GM19099 (cell line): ENCODE results near the gene MYO1D.

Source experiments
- POLR2A ChIP-seq: IDR thresholded peaks from 3 replicates; pipeline ENCODE4 v1.6.1; 2011; ENCODE audit warnings: low read depth; ENCODE audit not compliant: insufficient read length; ENCODE audit errors: extremely low read depth

The MYO1D gene

DNA sequence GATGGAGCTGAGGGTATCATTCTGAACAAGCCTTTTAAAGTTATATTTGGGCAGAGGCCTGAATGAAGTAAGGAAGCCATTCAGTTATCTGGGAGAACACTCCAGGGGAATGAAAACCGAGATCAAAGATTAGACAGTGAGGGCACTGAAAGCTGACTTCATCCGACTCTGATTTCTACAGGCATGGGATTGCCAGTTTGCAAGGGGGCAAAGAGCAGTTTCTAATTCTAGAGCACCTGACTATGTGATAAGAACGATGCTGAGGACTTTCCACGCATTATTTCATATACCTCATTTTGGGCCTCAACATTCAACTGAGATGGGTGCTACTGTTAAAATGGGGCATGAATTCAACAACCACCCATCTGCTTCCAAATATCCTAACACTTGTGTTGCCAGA is 254.4 kb downstream of the MYO1D start:
- TF ChIP-seq POLR2A = no peak

DNA sequence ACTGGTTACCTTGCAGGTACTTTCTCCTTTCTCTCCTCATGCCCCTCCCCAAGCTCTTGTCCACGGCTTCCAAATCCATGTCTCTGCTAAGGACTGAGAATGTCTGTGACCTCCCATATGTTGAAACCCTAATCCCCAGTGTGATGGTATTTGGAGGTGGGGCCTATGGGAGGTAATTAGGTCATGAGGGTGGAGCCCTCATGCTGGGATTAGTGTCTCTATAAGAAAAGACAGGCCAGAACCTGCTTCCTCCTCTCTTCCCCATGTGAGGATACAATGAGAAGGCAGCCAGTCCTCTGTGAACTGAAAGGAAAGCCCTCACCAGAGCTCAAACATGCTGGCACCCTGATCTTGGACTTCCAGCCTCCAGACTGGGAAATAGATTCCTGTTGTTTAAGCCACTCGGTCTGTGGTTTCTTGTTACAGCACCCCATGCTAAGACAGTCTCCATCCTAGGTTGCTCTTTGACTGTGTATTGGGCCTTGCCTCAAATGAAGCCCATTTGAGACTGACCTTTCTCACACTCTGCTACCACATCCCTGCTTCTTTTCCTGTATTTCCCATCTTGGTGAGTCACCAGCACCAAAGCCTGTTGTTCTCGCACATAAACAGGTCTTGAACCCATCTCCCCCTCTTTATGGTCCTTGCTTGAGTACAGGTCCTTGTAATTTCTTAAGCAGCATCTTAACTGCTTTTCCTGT is 255.2 kb downstream of the MYO1D start:
- TF ChIP-seq POLR2A = no peak

DNA sequence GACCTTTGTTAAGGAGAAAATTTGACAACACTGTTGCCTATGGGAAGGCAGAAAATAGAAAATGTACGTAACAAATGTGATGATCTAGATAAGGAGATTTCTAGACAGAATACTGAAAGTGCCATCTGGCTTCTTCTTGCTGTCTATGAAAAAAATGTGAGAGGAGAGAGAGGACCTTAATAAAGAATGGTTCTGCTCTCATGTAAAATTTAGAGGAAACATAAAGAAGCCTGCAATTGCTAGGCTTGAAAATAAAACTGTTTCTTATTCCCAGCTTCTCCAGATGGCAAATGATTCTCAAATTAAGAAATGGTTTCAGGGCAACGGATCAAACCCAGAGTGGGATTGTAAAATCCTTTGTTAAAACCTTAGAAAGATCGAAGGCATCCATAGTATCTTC is 261.6 kb downstream of the MYO1D start:
- no peak for TF ChIP-seq POLR2A

DNA sequence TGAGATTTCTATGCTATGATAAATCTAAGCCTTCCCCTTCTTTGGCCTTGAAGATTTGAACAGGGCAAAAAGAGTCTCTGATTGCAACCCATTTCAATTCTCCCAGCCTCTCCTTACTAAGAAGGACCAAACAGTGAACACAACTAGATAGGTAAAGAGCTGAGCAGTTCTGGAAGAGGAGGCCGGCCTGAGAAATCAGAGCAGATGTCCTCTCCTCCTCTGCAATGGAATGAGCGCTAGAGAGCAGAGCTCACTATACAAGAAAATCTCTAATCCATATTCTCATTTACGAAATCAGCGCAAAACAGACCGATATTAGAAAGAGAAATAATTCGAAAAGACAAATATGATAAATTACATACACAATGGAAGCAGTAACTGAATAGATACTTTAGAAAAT is 266.0 kb downstream of the MYO1D start:
- TF ChIP-seq POLR2A = no peak

DNA sequence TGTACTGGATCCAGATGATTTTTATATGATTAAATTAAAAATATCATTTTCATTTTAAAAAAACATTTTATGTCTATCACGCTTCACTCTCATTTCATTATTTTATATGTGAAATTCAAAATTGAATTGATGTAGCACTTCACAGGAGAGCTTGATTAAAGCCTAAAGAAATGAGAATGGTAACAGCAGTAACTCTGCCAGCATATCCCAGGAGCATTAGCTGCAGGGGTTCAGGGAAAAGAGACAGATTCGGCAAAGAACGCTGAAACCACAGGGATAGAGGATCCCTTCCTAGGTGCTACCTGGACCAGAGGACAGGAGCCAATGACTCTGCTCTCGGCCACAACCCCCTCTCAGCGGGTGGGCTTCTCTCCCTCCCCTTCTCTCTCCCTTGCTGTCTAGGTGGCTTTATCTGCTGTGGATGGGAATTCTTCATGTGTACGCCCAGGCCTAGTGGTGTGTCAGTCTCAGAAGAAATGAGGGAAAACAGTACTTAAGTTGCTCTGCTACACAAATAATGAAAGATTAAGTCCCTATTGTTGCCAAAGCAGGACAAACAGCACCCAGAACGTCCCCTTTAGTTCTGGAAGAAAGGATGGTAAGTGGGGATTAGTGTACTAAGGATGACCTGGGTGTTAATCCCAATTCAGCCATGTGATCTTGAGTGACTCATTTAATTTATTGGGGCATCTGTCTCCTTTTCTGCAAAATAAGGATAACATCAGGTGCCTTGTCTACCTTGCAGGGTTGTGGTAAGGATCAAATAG is 266.9 kb downstream of the MYO1D start:
- TF ChIP-seq POLR2A = no peak

DNA sequence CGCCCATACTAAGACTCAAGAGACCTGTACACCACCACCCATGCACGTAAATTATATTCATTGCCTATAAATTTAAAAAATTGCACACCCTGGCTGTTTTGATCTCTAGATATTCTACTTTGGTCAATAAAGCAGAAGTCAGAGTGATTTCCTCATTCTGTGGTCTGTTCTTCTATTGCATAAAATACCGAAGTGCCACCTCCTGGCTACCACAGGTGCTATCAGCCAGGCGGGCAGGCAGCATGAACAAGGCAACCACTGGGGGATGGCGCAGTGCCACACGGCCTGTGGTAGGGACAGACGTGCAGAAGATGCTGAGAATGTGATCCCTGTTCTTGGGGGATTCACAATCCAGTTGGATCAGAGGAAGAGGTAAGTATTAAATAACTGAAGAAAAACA is 267.8 kb downstream of the MYO1D start:
- TF ChIP-seq POLR2A = no peak

DNA sequence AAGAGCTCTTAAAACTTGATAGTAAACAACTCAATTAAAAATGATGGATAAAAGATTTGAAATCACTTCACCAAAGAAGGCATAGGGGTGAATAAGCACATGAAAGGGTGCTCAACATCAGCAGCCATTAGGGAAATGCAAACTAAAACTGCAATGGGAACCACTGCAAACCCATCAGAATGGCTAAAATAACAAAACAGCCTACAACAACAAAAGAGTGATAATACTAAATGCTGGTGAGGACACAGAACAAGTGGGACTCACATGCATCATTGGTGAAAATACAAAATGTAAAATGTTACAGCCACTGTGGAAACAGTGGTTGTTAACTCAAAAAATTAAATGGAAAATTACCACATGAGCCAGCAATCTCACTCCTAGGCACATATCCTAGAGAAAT is 268.7 kb downstream of the MYO1D start:
- no peak for TF ChIP-seq POLR2A

DNA sequence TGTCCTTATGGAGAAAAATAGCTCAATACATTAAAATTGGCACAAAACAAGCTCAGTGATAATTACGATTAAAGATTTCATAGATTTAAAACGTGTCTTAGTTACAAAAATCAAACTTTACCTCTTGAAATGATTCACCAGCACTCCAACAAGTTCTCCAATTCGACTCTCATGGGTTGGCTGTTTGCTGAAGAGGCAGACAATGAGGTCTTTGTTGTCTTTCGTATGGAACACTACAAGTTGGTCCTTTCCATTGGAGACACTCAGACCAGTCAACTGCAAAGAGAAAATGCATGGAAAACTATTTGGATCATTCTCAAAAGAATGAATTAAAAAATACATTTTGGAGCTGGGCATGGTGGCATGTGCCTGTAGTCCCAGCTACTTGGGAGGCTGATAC is 272.0 kb downstream of the MYO1D start:
- no peak for TF ChIP-seq POLR2A

DNA sequence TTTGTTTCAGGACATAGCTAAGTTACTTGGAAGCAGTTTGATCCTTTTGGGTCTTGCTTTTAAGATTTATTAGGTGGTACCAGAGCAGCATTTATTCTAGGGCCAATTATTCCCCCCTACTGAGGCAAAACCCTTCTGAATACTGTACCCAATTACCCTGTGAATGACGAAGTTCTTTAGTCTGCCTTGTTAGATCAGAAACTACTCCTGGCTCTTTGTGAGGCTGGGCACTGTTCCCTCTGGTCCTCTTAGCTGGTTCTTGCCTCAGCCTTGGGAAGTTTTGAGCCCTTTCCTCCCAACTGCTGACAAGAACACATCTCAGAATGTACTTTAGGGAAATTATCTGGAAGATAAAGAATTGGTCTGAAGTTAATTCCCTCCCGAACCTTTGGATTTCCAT is 274.5 kb downstream of the MYO1D start:
- no peak for TF ChIP-seq POLR2A

DNA sequence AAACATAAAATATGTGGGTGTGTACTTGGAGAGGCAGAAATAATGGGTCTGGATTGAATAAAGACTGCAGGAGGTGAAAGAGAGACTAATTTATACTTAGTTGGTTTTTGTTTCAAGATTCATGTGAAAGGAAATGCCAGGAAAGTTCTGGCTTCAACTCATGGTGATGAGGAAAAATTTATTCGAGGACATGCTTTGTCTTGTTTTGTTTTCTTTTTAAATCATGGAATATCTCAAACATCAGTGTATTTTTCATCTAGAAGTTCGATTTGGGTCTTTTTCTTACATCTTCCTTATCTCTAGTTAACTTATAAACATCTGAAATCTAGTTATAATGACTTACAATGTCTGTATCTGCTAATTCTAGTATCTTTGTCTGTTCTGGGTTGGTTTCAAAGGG is 275.1 kb downstream of the MYO1D start:
- TF ChIP-seq POLR2A = no peak

DNA sequence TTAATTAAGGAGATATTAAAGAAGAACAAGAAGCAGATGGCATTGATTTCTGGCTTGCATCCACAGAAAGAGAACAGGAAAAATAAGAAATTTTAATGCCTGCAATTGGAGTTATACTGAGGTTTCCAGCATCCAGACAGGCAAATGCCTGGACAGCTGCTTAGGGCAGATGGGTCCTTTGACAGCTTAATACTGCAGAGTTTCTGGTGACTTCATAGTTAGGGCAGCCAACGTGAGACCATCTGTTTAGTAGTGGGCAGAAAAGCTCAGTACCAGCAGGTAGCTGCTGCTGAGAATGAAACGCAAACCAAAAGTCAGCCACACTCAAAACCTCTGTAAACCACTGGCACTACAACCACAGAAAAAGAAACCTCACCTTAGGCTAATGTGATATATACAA is 280.3 kb downstream of the MYO1D start:
- no peak for TF ChIP-seq POLR2A

DNA sequence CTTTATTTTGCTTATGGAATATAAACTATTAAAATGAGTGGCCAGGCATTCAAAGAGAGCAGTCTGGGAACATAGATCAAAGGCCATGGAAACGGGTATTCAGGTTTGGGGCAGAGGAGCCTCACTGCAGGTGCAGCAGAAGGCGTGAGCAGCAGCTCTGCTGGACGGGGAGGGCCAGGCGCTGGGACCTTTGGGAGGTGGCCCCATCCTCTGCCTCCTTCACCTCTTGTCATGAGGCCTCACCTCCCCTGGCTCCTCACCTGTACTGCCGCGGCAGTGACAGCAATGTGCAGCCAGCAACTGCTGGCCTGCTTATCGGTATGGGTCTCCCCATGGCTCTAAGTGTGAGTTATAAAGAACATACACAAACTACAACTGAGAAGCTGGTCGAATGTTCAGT is 280.7 kb downstream of the MYO1D start:
- no peak for TF ChIP-seq POLR2A

DNA sequence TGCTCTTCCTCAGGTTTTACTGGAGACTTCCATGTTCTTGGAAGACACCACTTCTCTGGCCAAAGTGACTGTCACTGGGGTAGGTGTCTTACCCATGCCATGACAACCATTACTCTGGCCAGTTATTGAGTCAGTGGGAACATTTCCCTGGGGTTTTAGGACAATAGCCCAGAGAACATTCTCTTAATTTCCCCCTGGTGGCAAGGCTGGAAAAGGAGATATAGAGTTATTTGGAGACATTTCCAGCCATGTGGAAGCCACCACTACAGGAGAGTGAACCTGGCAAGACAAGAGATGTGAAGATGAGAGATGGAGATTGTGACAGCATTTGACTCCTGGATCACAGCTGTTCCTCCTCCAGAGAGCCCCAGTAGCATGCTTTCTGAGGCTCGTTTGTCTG is 283.9 kb downstream of the MYO1D start:
- TF ChIP-seq POLR2A = no peak

DNA sequence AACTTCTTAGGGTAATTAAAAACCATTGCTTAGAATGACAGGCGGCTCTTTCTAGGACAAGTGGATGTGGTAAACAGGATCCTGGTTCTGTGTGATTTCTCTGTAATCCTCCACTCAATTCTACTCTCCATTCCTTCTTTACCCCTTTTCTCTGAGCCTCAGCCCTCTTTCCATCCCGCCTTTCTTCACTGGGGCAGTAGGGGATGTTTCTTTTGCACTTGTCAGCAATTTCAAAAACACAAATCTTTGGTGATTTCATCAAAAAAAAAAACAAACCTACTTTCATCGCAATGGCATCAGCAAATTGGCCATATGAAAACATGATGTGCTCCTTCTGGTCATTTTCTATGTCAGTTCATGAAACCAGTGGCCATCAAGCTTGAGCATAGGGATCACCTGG is 285.5 kb downstream of the MYO1D start:
- TF ChIP-seq POLR2A = no peak

DNA sequence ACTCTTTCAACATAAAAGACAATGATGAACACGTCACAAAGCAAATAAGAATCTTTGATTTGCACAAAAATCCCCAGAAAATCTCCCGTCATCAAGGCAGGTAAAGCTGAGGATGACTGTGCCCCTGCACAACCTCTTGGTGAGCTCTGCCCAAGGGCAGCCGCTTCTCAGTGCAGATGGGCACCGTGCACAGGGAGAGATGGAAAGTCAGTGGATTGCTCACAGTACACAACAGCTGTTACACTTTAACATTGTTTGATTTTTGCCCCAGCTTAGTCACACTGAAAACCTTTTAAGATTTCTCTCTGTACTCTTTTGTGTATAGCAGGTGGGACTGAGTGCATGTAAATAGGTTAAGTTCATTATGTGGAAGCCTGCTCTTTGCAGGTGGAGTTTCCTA is 285.9 kb downstream of the MYO1D start:
- TF ChIP-seq POLR2A = no peak

DNA sequence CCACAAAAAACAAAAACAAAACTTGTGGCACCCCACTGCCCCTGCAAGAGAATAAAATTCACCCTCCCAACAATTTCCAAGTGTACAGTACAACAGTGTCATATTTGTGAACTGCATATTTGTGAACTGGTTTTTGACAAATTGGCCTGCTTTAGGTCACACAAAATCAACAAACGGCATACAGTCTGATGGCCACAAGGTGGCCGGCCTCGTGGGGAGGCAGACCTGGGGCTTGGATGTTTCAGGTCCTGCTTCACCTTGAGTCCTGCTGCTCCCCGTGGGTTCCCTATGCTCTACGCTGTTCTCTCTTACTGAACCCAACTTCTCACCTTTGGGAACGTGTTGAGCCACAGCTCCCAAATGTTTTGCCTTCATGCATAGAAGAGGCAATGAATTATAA is 287.9 kb downstream of the MYO1D start:
- no peak for TF ChIP-seq POLR2A
